Trophoblast cell (in vitro differentiated cells and primary cell): ENCODE results near the gene DPP6.
A peak's percentile ranks its signal among the peaks of the same experiment; 100 is the strongest.

ENCODE experiments used
- DNase-seq, 2 donors: peaks; one replicate each; pipeline ENCODE4 v3.0.0-alpha.2; 2016
- H2AFZ ChIP-seq: 2 replicates; pipeline ENCODE4 v1.6.1; 2013; ENCODE audit warnings: low read length, moderate library complexity, mild to moderate bottlenecking; ENCODE audit not compliant: insufficient read depth, poor library complexity
- H2AK5ac ChIP-seq: 2 replicates; pipeline ENCODE4 v1.6.1; 2013; ENCODE audit warnings: mild to moderate bottlenecking, low read length
- H2BK120ac ChIP-seq: 2 replicates; pipeline ENCODE4 v1.6.1; 2013; ENCODE audit warnings: low read length, mild to moderate bottlenecking, moderate library complexity; ENCODE audit not compliant: insufficient read depth, poor library complexity
- H2BK12ac ChIP-seq: 2 replicates; pipeline ENCODE4 v1.6.1; 2013; ENCODE audit warnings: mild to moderate bottlenecking, low read length, moderate library complexity
- H2BK5ac ChIP-seq: 2 replicates; pipeline ENCODE4 v1.6.1; 2013; ENCODE audit warnings: low read length, low read depth, moderate library complexity, mild to moderate bottlenecking; ENCODE audit not compliant: poor library complexity
- H3K14ac ChIP-seq: 2 replicates; pipeline ENCODE4 v1.6.1; 2013; ENCODE audit warnings: mild to moderate bottlenecking, low read length
- H3K18ac ChIP-seq: 2 replicates; pipeline ENCODE4 v1.6.1; 2013; ENCODE audit warnings: mild to moderate bottlenecking, low read length
- H3K23ac ChIP-seq: 2 replicates; pipeline ENCODE4 v1.6.1; 2013; ENCODE audit warnings: low read length
- H3K27ac ChIP-seq: 2 replicates; pipeline ENCODE4 v1.5.1; 2013; ENCODE audit warnings: low read depth, mild to moderate bottlenecking, inconsistent platforms, low read length, moderate library complexity
- H3K27me3 ChIP-seq: 2 replicates; pipeline ENCODE4 v1.6.1; 2013; ENCODE audit warnings: inconsistent platforms, mild to moderate bottlenecking, low read length, moderate library complexity; ENCODE audit not compliant: insufficient read depth
- H3K36me3 ChIP-seq, 2 experiments: 1 replicate in 1 of 2; 2 replicates in 1 of 2; pipeline ENCODE4 v1.6.1; 2013; ENCODE audit warnings: low read length in 2 of 2, mild to moderate bottlenecking in 2 of 2, moderate library complexity in 1 of 2; ENCODE audit not compliant: insufficient read depth in 2 of 2, control insufficient read depth in 1 of 2
- H3K4ac ChIP-seq: 2 replicates; pipeline ENCODE4 v1.6.1; 2013; ENCODE audit warnings: low read depth, mild to moderate bottlenecking, low read length, moderate library complexity
- H3K4me1 ChIP-seq, 2 experiments: 1 replicate in 1 of 2; 2 replicates in 1 of 2; pipeline ENCODE4 v1.6.1; 2013; ENCODE audit warnings: low read length in 2 of 2, mild to moderate bottlenecking in 2 of 2, moderate library complexity in 1 of 2; ENCODE audit not compliant: insufficient read depth in 2 of 2, control insufficient read depth in 1 of 2
- H3K4me2 ChIP-seq: 2 replicates; pipeline ENCODE4 v1.6.1; 2013; ENCODE audit warnings: inconsistent platforms, mild to moderate bottlenecking, low read length, moderate library complexity
- H3K4me3 ChIP-seq: 2 replicates; pipeline ENCODE4 v1.5.1; 2013; ENCODE audit warnings: mild to moderate bottlenecking, low read depth, low read length, inconsistent platforms
- H3K79me1 ChIP-seq: one replicate; pipeline ENCODE4 v1.6.1; 2013; ENCODE audit warnings: low read length
- H3K79me2 ChIP-seq: 2 replicates; pipeline ENCODE4 v1.6.1; 2013; ENCODE audit warnings: low read length, mild to moderate bottlenecking; ENCODE audit not compliant: control insufficient read depth, insufficient read depth, poor library complexity
- H3K9ac ChIP-seq: 2 replicates; pipeline ENCODE4 v1.6.1; 2013; ENCODE audit warnings: mild to moderate bottlenecking, low read length
- H3K9me3 ChIP-seq: 2 replicates; pipeline ENCODE4 v1.6.1; 2013; ENCODE audit warnings: low read depth, mild to moderate bottlenecking, control low read depth, inconsistent platforms, low read length; ENCODE audit not compliant: insufficient read depth
- H4K12ac ChIP-seq: 2 replicates; pipeline ENCODE4 v1.6.1; 2013; ENCODE audit warnings: low read depth, mild to moderate bottlenecking, low read length, moderate library complexity
- H4K8ac ChIP-seq: 2 replicates; pipeline ENCODE4 v1.6.1; 2013; ENCODE audit warnings: low read depth, mild to moderate bottlenecking, low read length, moderate library complexity
- H4K91ac ChIP-seq: one replicate; pipeline ENCODE4 v1.6.1; 2013; ENCODE audit warnings: low read depth, mild to moderate bottlenecking, low read length, moderate library complexity
- WGBS: extraction: QIAGEN DNeasy Blood & Tissue Kit; methylation state at CpG from one replicate; pipeline ENCODE4 v1.1.7; 2013; ENCODE audit warnings: missing lambda C conversion rate; ENCODE audit not compliant: insufficient read length, insufficient coverage; ENCODE audit errors: extremely low coverage; 5-methylcytosine and 5-hydroxymethylcytosine counted together

DPP6 gene

DNA sequence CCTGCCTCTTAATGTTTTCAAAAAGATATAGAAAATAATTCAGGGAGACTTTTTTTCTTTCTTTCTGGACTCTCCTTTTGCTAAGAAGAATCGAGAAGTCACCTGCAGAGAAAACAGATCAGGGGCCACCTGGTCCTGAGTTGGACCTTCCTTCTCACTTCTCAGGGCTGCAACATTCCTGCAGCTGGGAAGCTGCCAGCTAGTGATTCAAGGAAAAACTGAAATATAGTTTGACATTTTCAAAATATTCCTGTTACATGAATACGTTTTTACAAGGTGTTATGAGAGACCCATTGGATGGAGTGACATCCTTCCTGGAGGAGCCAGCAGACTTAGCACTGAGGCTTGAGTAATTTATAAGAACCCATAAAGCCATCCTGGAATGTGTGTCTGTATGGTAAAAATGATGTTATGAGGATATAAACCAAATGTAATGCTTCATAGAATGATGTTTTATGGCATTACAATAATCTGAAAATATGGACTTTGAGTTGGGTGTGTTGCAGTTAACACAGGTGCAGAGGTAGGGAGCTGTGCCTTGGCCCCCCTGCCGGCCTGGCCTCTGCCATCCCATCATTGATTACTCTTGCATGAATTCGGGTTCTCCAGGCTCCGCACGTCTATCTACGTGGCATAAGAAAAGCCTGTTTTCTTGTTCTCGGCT, 801.0 kb downstream of the DPP6 start:
- WGBS: no CpG with 5 or more reads among the region's 8 CpGs

DNA sequence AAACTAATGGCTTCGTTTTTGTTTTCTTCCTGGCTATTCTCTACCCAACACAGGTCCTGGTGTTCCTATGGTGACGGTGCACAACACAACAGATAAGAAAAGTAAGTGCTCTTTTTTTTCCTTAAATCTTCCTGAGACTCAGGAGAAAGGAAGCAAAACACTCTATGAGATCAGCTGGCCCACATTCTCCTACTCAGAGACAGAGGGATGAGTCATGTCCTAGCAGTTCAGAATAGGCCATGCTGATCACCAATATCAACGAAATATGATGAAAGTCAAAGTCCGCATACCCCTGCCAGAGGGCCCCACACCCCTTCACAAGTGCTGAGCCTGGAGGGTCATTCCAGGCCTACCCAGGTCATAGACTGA, 801.5 kb downstream of the DPP6 start:
- Histone ChIP-seq H3K23ac (no peak overlapping the region), H3K27me3 (no peaks in the 10 kb centered on the region), H4K12ac (no peak overlapping the region), H3K79me2 (no peaks in the 10 kb centered on the region), H2BK5ac (no peak overlapping the region), H4K91ac (no peak overlapping the region), H3K4me2 (no peak overlapping the region), H2BK12ac (no peak overlapping the region), H3K9ac (no peak overlapping the region), H3K9me3 (peaks cover 1% of the 10 kb centered on the region), H3K14ac (no peak overlapping the region), H2AK5ac (no peak overlapping the region), H3K18ac (no peak overlapping the region), H3K27ac (no peak overlapping the region), H2AFZ (no peak overlapping the region), H3K4me1 (peaks cover 0 to 8% of the 10 kb centered on the region in 2 experiments), H2BK120ac (no peak overlapping the region), H3K4me3 (no peak overlapping the region), H3K36me3 (no peaks in the 10 kb centered on the region), H3K79me1 (no peaks in the 10 kb centered on the region), H3K4ac (no peak overlapping the region), H4K8ac (no peak overlapping the region)
- WGBS: no CpG with 5 or more reads among the region's 4 CpGs
- peak; percentile 95 for DNase-seq

More for the DNA sequence above, 801.0 kb downstream of the DPP6 start:
- Histone ChIP-seq H3K4me3 (no peak overlapping the region), H3K27ac (no peak overlapping the region), H3K14ac (no peak overlapping the region), H3K9me3 (peaks cover 1% of the 10 kb centered on the region), H3K27me3 (no peaks in the 10 kb centered on the region), H4K91ac (no peak overlapping the region), H3K18ac (no peak overlapping the region), H4K8ac (no peak overlapping the region), H4K12ac (no peak overlapping the region), H3K9ac (no peak overlapping the region), H3K36me3 (no peaks in the 10 kb centered on the region), H2BK5ac (no peak overlapping the region), H3K4me1 (peaks cover 0 to 6% of the 10 kb centered on the region in 2 experiments), H2BK120ac (no peak overlapping the region), H3K79me1 (no peaks in the 10 kb centered on the region), H3K79me2 (no peaks in the 10 kb centered on the region), H2BK12ac (no peak overlapping the region), H2AK5ac (no peak overlapping the region), H3K23ac (no peak overlapping the region), H2AFZ (no peak overlapping the region), H3K4ac (no peak overlapping the region), H3K4me2 (no peak overlapping the region)
- DNase-seq: no peak

DNA sequence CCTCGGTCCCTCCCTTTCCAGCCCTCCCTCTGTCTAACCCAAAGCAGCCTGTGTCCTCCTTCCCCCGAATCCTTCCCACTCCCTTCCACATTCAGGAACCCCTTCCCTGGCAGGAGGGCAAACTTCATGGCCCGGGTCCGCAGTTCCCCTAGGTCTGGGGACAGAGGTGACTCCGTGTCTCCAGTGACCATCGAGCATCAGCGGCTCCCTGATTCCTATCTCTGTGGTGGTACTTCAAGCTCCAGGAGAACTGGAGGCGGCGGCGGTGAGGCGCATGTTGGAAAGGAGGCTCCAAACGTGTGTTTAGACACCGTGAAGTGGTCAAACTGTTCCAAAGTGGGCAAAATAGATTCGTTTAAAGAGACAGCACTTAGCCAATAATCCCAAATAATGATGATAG, 802.6 kb downstream of the DPP6 start:
- H3K79me2 ChIP-seq: no peaks in the 10 kb centered on the region
- H2BK12ac ChIP-seq: no peak overlapping the region
- no peak overlapping the region for H2AFZ ChIP-seq
- H3K36me3 ChIP-seq: no peaks in the 10 kb centered on the region
- no peak overlapping the region for H3K27ac ChIP-seq
- H3K4me1 ChIP-seq: peaks cover 0 to 8% of the 10 kb centered on the region in 2 experiments
- H3K9me3 ChIP-seq: peaks cover 1% of the 10 kb centered on the region
- H3K23ac ChIP-seq: no peak overlapping the region
- no peak overlapping the region for H2BK5ac ChIP-seq
- no peak overlapping the region for H2BK120ac ChIP-seq
- H3K4me2 ChIP-seq: no peak overlapping the region
- no CpG with 5 or more reads among the region's 14 CpGs for WGBS
- no peak overlapping the region for H3K14ac ChIP-seq
- H3K27me3 ChIP-seq: no peaks in the 10 kb centered on the region
- H4K91ac ChIP-seq: no peak overlapping the region
- H4K8ac ChIP-seq: no peak overlapping the region
- no peak overlapping the region for H3K4ac ChIP-seq
- no peaks in the 10 kb centered on the region for H3K79me1 ChIP-seq
- H2AK5ac ChIP-seq: no peak overlapping the region
- no peak overlapping the region for H4K12ac ChIP-seq
- H3K4me3 ChIP-seq: no peak overlapping the region
- no peak overlapping the region for H3K9ac ChIP-seq
- no peak overlapping the region for H3K18ac ChIP-seq
- DNase-seq: no peak

DNA sequence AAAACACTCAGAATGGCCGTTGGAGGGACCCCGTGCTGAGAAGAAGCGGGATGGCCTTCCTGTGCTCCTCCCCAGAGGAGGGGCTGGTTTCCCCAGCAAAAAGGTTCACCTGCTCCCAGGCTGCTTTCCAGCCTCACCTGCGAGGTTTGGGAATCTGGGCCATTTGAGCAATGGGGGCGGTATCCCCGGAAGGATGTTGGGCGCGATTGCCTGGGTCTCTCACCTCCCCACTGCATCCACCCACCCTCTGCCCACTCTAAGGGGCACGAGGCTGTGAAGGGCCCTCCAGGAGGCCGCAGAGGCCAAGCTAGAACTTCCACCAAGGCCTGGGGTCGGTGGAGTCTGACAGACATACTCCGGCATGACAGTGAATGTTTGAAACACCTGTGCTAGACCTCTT, 803.2 kb downstream of the DPP6 start:
- Histone ChIP-seq H3K27me3 (no peaks in the 10 kb centered on the region), H2BK120ac (no peak overlapping the region), H3K79me1 (no peaks in the 10 kb centered on the region), H2BK12ac (no peak overlapping the region), H3K4me1 (peaks cover 0 to 8% of the 10 kb centered on the region in 2 experiments), H3K4ac (no peak overlapping the region), H3K23ac (no peak overlapping the region), H3K9me3 (peaks cover 1% of the 10 kb centered on the region), H4K8ac (no peak overlapping the region), H3K36me3 (no peaks in the 10 kb centered on the region), H4K12ac (no peak overlapping the region), H3K4me2 (no peak overlapping the region), H4K91ac (no peak overlapping the region), H2BK5ac (no peak overlapping the region), H3K9ac (no peak overlapping the region), H3K14ac (no peak overlapping the region), H3K18ac (no peak overlapping the region), H3K79me2 (no peaks in the 10 kb centered on the region), H2AFZ (no peak overlapping the region), H3K27ac (no peak overlapping the region), H2AK5ac (no peak overlapping the region), H3K4me3 (no peak overlapping the region)
- no CpG with 5 or more reads among the region's 12 CpGs for WGBS
- no peak for DNase-seq
